GM11168 (cell line): ENCODE data around the gene C16orf90.
"Not testable (repeated sequence)": the region's sequence is repeated elsewhere in the genome, so short reads cannot be mapped to it uniquely, and the experiment has no call there.

ENCODE experiments used
- in situ Hi-C: fragments of 300-500 bp; cut with MboI; formaldehyde crosslinking; loops from one replicate; pipeline ENCODE4 v1.12.0; 2022; ENCODE audit warnings: low sequenced_read_pairs; ENCODE audit not compliant: unreplicated experiment

C16orf90 gene

GRCh38 chr16:3485821-3486505 lies 9.3 kb downstream of the C16orf90 start:
- in situ Hi-C loops: no loop called here

- in situ Hi-C loops: no loop called here
These were observed 10.1 kb downstream of the C16orf90 start for GRCh38 chr16:3485097-3485745.

- in situ Hi-C loops: no loop called here
These were observed 10.8 kb downstream of the C16orf90 start for GRCh38 chr16:3484318-3485096.

- in situ Hi-C loops: no loop called here
These were observed 12.5 kb downstream of the C16orf90 start for GRCh38 chr16:3482659-3483241.

- in situ Hi-C loops: no loop called here
These were observed 13.3 kb downstream of the C16orf90 start for GRCh38 chr16:3481696-3482658.

- in situ Hi-C loops: no loop called here
These were observed 14.2 kb downstream of the C16orf90 start for GRCh38 chr16:3480901-3481695.

GRCh38 chr16:3479654-3480216 lies 15.6 kb downstream of the C16orf90 start:
- in situ Hi-C loops: no loop called here

- in situ Hi-C loops: no loop called here
These were observed 16.9 kb downstream of the C16orf90 start for GRCh38 chr16:3478242-3478925.

GRCh38 chr16:3476409-3476808 lies 18.9 kb downstream of the C16orf90 start:
- in situ Hi-C loops: no loop called here

GRCh38 chr16:3475604-3476375 lies 19.5 kb downstream of the C16orf90 start:
- in situ Hi-C loops: no loop called here

GRCh38 chr16:3474870-3475269 lies 20.4 kb downstream of the C16orf90 start:
- in situ Hi-C loops: not testable (repeated sequence)

GRCh38 chr16:3474136-3474779 lies 21.0 kb downstream of the C16orf90 start:
- in situ Hi-C loops: no loop called here

- in situ Hi-C loops: not testable (repeated sequence)
These were observed 21.7 kb downstream of the C16orf90 start for GRCh38 chr16:3473596-3473943.

- in situ Hi-C loops: no loop called here
These were observed 22.3 kb downstream of the C16orf90 start for GRCh38 chr16:3472878-3473595.

- in situ Hi-C loops: no loop called here
These were observed 23.6 kb downstream of the C16orf90 start for GRCh38 chr16:3471518-3472176.

- in situ Hi-C loops: no loop called here
These were observed 24.6 kb downstream of the C16orf90 start for GRCh38 chr16:3470723-3471122.
